Fibroblast of gingiva (primary cell): ENCODE measurements around the gene HRC.
"Not testable (repeated sequence)": the region's sequence is repeated elsewhere in the genome, so short reads cannot be mapped to it uniquely, and the experiment has no call there.

Source experiments
- DNase-seq: peaks from one replicate; pipeline ENCODE4 v3.0.0-alpha.2; 2011; ENCODE audit warnings: low read depth

The HRC gene

DNA sequence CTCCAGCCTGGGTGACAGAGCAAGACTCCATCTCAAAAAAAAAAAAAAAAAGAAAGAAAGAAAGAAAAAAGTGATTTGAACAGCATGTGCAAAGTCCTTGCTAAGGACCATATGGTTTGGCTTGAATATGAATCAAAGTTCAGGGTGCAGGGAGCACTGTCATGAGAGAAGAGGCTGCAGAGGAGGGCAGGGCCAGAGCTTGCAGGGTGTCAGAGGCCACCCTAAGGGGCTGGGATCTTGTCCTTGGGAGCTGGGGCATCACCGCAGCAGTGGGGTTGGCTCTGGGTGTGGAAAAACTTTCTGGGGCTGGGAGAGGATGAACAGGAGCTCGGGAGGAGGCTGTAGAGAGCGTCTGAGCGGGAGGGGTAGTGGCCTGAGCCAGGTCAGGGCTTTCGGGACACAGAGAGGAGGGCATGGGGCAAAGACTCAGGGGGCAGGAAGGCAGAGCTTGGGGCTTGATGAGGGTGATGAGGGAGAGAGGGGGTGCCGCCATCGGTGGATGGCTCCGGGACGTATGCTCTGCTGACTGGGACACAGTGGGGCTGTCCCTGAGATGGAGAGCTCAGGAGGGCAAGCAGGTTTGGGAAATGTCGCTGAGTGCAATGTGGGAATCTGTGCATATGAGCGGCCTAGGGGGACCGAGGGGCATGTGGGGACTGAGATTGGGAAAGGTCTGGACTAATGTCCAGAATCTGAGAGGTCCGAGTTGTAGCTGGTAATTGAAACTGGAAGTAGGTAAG, 5.4 kb upstream of the HRC start:
- DNase-seq = no peak

DNA sequence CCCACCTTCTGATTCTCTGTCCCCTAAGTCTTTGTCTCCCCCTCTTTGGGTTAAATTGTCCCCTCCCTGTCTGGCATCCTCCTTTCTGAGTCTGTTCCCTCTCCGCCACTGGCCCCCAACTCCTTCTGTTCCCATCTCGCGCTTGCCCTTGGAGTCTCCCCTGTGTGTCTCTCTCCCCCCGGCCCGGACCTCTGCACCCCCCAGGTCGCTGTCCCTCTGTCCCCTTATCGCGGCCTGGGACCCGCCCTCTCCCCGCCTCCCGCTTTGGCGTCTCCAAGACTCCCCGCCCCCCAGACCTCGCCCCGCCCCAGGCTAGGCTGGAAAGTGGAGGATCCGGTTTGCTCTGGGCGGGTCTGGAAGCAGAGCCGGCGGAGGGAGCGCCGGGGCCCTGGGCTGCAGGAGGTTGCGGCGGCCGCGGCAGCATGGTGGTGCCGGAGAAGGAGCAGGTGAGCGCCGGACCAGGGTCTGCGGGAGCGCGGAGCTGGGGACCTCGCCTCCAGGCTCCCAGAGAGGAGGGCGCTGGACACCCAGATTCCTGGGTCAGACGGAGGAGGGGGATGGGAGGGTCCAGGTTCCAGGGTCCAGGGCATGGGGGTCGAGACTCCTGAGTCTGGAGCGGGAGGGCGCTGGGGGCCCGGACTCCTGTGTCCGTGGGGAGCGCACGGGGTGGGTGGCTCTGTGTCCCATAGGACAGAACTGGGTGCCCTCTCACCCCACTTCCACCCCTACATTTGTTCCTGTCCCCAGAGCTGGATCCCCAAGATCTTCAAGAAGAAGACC, 2.4 kb upstream of the HRC start, which contains the start of gene TRPM4:
TSS of gene TRPM4 (plus strand) at position 348 of the 780 bp plus-strand sequence. CDS start at position 423, 75 bp downstream.
- peak; percentile 68 for DNase-seq

DNA sequence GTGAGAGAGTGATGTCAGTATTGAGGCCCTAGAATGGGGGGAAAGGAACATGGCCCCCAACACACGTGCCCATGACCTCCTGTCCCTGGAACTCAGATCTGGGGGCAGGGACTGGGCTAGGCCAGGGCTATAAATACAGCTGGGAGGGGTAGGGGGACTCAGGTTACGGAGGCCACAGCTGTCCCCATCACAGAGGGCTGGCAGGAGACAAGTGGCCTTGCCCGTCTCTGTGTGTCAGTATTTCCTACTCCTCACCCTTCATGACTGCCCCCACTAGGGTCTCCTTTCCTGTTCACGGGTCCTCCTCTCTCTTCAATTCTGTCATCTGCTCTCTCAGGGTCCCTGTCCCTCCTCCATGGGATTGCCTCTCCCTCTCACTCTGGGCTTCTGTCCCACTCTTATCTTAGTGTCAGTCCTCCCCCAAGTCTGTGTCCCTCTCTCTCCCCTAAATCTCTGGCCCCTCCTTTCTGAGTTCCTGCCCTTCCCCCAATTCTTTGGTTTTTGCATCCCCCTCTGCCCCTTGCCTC, 687 bp upstream of the HRC start:
- DNase-seq = no peak

DNA sequence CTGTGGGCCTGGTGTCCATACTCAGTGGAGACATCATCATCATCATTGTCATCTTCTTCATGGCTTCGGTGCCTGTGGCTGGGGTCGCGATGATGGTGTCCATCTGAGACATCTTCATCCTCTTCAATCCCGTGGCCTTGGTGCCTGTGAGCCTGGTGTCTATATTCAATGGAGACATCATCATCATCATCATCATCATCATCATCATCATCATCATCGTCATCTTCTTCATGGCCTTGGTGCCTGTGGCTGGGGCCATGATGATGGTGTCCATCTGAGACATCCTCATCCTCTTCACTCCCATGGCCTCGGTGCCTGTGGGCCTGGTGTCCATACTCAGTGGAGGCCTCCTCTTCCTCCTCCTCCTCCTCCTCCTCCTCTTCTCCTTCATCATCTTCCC, 917 bp downstream of the HRC start:
- no peak for DNase-seq

DNA sequence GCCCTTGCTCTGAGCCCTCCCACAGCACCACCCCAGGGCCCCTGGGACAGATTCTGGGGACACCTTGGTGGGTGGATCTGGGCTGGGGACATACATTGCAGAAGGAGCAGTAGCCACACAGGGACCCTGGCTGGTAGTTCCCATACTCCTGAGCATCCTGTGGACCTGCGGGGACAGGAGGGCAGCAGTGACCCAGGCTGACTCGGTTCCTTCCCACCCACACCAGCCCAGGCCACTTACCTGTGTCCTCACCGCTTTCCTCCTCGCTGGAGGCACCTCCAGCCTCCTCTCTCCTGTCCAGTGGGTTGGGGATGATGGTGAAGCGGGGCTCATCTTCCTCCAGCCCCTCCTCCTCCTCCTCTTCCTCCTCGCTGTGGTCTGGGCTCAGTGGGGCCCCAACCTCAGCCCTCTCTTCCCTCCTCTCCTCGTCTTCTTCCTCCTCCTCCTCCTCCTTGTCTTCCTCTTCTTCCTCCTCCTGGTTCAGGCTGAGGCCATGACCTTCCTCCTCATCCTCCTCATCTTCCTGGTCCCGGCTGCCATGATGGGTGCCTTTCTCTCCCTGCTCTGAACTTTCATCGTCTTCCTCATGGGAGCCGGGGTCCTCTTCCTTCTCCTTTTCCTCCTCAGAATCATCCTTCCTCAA, 1.9 kb downstream of the HRC start:
- DNase-seq = no peak

DNA sequence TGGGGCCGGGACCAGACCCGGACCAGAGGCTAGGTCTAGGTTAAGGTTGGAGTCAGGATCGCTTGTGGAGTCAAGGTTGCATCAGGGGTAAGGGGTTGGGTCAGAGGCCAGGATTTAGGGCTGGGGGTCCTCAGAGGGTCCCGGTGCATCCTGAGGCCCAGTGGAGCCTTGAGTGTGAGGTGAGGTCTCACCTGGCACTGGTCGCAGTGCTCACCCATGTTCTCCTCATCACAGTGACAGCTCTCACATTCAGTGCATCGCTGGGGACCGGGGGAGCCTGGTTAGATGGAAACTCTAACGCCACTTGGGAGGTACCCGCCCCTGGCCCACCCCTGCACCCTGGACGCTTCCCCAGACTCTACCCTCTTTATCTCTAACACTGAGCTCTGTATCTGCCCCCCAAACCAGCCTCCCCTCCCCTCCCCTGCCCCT, 3.1 kb downstream of the HRC start:
- DNase-seq = no peak

DNA sequence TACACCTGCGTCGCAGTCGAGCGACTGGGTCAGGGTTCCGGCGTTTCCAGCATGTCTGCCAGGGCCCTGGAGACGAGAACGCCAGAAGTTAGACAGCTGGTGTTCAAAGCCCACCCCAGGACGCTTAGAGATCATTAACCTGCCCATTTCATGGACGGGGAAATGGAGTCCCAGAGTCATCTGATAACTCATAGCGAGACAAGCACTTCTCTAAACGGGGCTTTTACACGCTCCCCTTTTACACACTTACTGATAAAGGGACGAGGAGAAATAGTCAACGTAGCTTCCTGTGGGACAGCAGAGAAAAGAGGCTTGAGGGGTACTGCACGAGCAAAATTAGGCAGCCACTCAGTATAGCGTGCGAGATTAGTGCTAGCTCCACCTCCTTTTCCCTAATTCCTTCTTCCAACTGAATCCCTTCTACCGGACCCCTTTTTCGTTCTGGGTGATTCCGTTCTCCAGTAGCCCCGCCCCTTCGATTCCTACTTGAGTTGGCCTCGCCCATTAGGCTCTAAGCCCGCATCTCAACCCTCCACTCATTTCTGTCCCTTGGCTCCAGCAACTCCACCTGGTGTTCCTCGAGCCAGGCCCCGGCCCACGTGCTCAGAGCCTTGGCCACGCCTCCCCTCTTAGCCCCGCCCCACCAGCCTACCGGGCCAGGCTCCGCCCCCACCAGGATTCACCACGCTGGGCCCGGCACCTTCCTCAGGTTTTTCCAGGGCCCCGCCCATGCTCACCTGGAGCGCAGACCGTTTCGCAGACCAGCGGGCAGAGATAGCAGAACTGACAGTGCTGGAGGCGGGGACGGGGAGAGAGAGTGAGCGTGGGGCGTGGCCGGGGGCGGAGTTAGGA, 3.7 kb downstream of the HRC start:
- no peak for DNase-seq

DNA sequence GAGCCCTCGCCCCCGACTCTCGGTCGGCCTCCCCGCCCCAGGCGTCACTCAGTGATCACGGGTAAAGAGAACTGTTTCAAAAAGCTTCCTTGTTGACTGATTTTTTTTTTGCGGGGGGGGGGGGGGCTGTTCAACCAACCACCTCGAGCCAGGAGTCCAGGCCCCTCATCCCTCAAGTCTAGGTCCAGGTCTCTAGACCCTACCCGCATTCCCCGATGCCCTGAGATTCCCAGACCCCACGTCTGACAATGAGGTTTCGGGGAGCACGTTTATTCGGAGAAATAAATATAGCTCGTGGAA, 4.3 kb downstream of the HRC start:
- no peak for DNase-seq

DNA sequence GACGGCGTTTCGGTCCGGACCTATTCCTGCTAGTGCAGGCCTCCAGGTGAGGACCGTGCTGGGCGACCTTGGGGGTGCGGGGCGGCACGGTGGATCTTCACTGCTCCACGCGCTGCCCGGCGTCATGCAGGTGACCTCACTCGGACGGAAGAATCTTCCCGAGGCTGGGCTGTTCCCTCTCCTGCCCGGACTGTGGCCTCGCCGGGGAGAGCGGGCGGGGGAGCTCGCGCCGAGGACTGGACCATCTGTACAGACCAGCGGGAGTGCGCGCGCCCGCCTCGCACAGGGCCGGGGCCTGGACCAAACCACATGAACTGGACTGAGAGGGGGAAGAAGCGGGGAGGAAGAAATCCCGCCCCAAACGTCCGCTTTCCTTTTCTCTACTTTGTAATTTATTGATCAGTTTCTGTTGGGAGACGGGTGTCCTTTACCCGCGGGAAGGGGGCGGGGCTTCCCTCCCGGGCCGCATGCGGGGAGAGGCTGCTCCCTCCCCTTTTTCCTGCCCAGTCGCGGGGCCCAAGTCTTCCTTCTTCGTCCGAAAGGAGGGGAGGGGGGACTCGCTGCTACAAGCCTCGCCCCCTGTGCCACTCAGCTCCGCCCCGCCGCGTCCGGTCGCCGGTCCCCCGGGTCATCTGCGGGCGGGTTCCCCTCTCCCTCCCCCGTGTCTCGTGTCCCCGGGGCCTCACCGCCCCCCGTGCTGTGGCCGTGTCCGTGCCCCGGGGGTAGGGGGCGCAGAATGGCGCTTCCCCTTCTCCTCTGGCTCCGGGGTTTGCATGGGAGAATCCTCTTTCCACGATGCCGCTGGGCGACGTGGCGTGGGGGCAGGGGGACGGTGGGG, 4.9 kb downstream of the HRC start:
- peak; percentile 75 for DNase-seq

DNA sequence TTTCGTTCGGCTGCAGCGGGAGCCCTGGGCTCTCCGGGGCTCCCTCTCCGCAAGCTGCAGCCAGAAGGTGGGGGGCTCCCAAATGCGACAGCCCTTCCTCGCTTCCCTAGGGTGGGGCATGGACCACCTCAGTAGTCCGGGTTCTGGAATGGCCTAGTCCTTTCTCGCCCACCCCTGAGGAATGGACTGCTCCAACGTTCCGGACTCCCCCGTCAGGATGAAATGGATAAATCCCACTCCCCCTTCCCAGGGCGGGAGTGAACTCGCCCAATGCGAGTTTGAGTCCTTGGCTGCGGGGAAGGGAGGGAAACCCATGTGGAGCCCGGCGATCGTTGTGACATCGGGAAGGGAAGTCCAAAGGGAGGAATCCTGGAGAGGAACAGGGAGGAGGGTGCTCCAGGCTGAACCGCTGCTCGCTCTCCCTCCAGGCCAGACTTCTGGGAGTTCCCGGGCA, 5.5 kb downstream of the HRC start:
- DNase-seq = peak; percentile 84

DNA sequence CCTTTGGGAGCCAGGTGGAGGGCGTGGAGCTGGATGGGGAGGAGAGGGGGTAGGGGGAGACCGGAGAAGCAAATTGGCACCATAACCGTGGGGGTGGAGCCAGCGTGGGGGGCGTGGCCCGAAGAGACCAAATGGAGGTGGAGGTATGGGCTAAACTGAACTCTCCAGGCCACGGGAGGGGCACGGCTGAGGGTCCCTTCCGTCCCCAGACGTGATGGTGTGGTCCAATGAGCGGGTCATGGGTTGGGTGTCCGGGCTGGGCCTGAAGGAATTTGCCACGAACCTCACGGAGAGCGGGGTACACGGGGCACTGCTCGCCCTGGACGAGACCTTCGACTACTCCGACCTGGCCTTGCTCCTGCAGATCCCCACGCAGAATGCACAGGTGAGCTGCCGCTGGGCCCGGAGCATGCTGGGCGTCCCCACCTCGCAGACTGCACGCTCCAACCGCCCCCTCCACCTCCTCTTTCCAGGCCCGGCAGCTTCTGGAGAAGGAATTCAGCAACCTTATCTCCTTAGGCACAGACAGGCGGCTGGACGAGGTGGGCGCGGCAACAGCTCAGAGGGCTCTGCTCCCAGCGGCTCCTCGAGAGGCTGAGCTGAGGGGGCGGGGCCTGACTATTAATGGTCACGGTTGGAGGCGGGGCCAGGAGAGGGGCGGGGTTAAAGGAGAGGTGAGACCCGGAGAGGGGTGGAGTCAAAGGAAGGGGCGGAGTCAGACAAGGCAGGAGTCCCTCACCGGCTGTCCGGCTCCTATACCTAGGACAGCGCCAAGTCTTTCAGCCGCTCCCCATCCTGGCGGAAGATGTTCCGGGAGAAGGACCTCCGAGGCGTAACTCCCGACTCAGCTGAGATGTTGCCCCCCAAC, 6.2 kb downstream of the HRC start:
- peak; percentile 73 for DNase-seq

DNA sequence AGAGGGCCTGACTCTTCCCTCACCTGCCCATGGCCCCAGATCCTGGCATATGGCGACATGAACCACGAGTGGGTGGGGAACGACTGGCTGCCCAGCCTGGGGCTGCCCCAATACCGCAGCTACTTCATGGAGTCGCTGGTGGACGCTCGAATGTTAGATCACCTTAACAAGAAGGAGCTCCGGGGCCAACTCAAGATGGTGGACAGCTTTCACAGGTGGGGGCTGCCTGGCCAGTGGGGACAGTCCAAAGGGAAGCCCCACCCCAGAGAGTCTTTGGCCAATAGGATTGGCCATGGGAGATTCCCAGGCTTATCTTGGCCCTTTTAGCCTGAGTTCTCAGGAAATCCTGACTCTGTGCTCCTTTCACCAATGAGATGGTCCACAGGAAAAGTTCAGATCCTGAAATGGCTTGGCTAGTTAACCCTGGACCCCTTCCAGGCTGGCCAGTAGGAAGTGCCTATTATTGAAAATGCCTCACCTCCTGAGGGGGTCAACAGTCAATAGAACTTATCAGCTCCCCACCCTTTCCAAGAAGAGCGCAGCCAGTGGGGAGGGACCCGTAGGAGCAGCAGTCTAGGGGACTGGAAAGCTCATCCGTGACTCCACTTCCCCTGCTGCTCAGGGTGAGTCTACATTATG, 7.0 kb downstream of the HRC start:
- no peak for DNase-seq

DNA sequence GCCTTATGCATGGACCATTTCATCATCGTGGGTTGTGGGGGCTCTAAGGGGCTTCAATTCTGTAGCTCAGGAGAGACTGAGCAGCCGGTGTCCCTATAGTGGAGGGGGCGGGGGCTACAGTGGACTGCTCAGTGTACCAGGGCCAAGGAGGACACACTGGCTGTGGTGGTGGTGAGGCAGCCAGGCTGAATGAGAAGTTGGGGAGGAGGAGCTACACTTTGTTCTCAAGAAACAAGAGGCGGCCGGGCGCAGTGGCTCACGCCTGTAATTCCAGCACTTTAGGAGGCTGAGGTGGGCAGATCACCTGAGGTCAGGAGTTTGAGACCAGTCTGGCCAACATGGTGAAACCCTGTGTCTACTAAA, 8.8 kb downstream of the HRC start:
- DNase-seq = not testable (repeated sequence)

DNA sequence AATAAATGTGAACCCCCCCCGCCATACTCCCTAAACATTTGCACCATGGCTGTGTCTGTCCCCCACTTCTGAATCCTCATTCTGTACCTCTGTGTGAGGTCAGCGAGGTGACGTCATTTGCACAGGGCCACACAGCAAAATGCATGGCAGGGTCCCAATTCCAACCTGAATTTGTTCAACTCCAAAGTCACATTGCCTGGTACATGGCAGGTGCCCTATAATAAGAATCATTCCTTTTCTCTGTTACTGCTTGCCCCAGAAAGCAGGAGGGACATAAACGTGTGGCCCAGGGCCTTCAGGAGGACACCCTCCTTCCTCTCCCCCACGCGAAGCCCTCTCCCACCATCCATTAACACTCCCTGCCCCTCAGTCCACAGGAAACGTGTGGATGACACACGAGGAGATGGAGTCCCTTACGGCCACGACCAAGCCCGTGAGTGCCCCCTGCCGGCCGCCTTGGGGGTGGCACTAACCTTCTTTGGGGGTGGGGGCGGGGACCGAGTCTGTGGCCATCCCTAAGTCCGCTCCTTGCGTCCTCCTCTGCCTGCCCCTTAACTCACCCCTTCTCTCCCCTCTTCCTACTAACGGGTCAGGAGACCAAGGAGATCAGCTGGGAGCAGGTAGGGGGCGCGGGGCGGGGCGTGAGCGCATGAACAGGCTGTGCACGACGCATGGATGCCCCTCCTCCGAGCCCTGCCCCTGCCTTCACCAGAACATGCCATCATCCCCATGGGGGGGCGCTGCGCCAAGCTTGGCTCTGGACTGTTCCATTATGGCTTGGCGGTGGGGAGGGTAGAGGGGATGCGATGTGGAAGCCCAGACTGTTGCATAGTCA, 9.4 kb downstream of the HRC start:
- peak; percentile 69 for DNase-seq

DNA sequence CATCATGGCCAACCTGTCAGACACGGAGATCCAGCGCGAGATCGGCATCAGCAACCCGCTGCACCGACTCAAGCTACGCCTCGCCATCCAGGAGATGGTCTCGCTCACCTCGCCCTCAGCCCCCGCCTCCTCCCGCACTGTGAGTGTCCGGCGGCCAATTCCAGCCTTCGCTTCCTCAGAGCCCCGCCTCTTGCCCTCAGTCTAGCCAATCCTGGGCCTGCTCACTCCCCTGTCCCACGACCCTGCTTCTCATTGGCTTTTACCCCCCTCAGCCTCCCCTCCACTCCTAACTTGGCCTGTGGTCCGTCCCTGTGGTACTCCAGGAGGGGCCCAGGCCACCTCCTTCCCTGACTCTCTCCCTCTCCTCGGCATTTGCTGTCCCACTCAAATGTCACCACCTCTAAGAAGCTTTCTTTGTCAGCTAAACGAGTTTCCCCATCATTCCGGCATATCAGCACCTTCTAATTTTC, 12.3 kb downstream of the HRC start:
- DNase-seq = peak; percentile 86

DNA sequence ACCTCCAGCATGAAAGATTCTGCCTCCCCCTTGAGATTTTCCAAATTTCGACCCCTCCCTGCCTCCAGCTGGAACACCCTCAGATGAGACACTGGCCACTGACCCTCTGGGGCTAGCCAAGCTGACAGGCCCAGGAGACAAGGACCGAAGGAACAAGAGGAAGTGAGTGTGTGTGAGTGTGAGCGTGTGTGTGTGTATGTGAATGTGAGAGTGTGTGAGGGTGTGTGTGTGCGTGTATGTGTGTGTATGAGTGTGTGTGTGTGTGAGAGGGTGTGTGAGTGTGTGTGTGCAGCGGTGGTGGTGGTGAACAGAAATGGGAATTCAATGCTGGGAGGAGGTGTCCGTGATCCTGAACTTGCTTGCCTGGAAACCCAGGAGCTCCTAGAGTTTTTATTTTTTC, 13.8 kb downstream of the HRC start:
- DNase-seq = no peak

DNA sequence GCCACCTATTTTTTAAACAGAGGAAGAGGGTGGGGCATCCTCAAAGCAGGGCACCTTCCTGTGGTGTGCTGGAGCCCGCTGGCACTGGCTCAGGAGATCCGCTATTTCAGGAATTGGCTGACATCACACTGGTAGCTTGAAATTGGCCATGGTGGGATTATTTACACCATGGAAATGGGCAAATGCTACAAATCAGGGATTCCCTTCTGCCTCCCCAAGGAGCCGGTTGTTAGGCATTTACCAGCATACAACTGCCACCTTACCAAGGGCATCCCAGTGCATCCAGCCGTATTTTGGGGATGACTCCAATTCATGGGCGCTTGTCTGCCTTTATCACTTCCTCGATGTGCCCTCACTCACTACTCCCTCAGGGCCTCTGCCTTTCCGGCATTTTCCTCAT, 14.2 kb downstream of the HRC start:
- no peak for DNase-seq

DNA sequence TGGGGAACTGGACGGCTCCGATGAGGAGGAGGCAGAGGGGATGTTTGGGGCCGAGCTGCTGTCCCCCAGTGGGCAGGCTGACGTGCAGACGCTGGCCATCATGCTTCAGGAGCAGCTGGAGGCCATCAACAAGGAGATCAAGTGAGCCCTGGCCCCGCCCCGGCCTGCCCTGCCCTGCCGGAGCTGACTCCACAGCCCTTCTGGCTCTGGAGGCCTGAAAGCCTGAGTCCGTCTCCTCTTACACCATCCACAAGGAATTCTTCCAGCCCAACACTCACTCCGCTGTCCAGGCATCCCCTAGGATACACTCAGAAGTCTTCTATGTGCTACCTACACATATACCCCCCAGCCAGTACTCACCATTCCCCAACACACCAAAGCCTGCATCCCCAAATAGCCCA, 18.4 kb downstream of the HRC start:
- DNase-seq = no peak
